ENCODE results near the gene PRKN.

PRKN gene

GRCh38 chr6:162219266-162219665 lies 508.3 kb downstream of the PRKN start:
- no peak for DNase-seq

- no peak for DNase-seq
These were observed 509.6 kb downstream of the PRKN start for GRCh38 chr6:162217811-162218493.

GRCh38 chr6:162217058-162217457 lies 510.5 kb downstream of the PRKN start:
- DNase-seq = no peak

- DNase-seq = no peak
These were observed 515.8 kb downstream of the PRKN start for GRCh38 chr6:162211777-162212176.

- no peak for DNase-seq
These were observed 516.5 kb downstream of the PRKN start for GRCh38 chr6:162211022-162211421.

- DNase-seq = no peak
These were observed 524.3 kb downstream of the PRKN start for GRCh38 chr6:162203287-162203686.

- no peak for DNase-seq
These were observed 526.4 kb downstream of the PRKN start for GRCh38 chr6:162200945-162201690.

- DNase-seq = no peak
These were observed 527.5 kb downstream of the PRKN start for GRCh38 chr6:162200041-162200440.

- no peak for DNase-seq
These were observed 528.6 kb downstream of the PRKN start for GRCh38 chr6:162198925-162199324.

- no peak for DNase-seq
These were observed 529.5 kb downstream of the PRKN start for GRCh38 chr6:162198076-162198475.

GRCh38 chr6:162195441-162195840 lies 532.1 kb downstream of the PRKN start:
- no peak for DNase-seq

- DNase-seq = no peak
These were observed 536.6 kb downstream of the PRKN start for GRCh38 chr6:162190981-162191380.

GRCh38 chr6:162187168-162187935 lies 540.2 kb downstream of the PRKN start:
- no peak for DNase-seq

- no peak for DNase-seq
These were observed 543.1 kb downstream of the PRKN start for GRCh38 chr6:162184465-162184864.

GRCh38 chr6:162181741-162182401 lies 545.7 kb downstream of the PRKN start:
- no peak for DNase-seq

GRCh38 chr6:162181111-162181510 lies 546.5 kb downstream of the PRKN start:
- DNase-seq = no peak

GRCh38 chr6:162179196-162179951 lies 548.2 kb downstream of the PRKN start:
- no peak for DNase-seq

GRCh38 chr6:162178666-162179065 lies 548.9 kb downstream of the PRKN start:
- no peak for DNase-seq

GRCh38 chr6:162178266-162178665 lies 549.3 kb downstream of the PRKN start:
- DNase-seq = no peak

- no peak for DNase-seq
These were observed 549.8 kb downstream of the PRKN start for GRCh38 chr6:162177746-162178145.

- no peak for DNase-seq
These were observed 554.1 kb downstream of the PRKN start for GRCh38 chr6:162173466-162173865.

- DNase-seq = no peak
These were observed 562.1 kb downstream of the PRKN start for GRCh38 chr6:162165479-162165878.

All from stimulated activated naive CD4-positive, alpha-beta T cell treated with Interleukin-2 at 50 U/mL for 16 hours (primary cell).